GM21723 (cell line): ENCODE data around the gene PRELID1.
"Not testable (repeated sequence)": the region's sequence is repeated elsewhere in the genome, so short reads cannot be mapped to it uniquely, and the experiment has no call there.

ENCODE experiments used
- ATAC-seq: cut with Tn5 transposase; IDR thresholded peaks from one replicate; pipeline ENCODE4 v1.9.1; 2021; ENCODE audit warnings: mild to moderate bottlenecking, moderate library complexity; ENCODE audit not compliant: unreplicated experiment

PRELID1 gene

GRCh38 chr5:177334781-177335700 lies 31.4 kb downstream of the PRELID1 start:
- no peak for ATAC-seq

- no peak for ATAC-seq
These were observed 32.1 kb downstream of the PRELID1 start for GRCh38 chr5:177335701-177336065.

DNA sequence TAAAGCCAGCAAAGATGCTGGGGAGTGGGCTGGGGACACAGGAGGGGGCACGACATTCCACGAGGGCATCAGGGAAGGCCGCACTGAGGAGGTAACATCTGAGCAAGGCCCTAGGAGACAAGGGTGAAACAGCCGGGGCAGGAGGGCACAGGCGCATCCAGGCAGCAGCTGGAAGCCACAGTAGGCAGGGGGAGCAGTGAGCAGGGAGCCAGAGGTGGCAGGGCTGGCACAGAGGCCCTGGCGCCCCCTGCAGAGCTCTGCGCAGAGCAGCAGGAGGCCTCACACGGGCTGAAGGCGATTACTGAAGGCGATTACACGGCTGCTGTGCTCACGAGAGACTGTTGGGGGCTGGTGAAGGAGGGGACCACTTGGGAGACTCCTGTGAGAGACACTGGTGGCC lies 32.5 kb downstream of the PRELID1 start:
- no peak for ATAC-seq

GRCh38 chr5:177336603-177337494 lies 33.2 kb downstream of the PRELID1 start:
- no peak for ATAC-seq

DNA sequence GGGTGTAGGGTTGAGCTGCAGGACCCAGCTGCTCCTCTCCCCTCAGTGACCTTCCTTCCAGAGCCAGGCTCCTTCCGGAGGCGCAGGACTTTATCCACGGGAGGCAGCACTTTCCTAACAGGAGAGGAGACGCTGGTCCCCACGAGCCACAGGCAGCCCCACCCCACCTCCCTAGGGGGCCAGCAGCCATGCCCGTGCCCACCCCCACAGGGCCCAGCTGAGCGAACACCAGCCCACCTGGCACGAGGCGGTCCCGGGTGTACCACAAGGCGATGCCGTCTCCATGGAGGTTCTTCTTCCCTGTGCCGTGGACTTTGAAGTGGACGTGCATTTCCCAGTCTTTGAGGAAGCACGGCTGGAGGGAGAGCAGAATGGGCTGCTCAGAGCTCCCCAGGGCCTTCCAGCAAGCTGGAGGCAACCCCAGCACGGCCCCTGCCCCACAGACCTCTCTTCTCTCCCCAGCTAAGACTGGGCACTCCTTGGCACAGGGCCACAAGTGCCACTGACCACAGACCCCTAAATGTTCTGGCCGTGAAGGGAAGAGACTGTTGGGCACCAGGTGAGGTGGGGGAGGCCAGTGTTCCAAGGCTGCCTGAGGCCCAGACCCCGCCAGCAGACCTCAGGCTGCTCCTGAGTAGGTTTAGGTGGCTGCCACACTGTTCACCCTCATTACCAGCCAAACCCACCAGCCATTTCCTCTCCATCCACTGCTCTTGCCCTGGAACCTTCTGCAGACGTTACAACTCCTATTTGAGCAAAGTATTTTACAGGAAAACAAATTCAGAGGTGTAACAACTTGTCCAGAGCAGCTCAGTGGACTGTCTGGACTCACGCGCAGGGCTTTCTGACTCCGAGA lies 34.9 kb downstream of the PRELID1 start:
- ATAC-seq, result no peak

DNA sequence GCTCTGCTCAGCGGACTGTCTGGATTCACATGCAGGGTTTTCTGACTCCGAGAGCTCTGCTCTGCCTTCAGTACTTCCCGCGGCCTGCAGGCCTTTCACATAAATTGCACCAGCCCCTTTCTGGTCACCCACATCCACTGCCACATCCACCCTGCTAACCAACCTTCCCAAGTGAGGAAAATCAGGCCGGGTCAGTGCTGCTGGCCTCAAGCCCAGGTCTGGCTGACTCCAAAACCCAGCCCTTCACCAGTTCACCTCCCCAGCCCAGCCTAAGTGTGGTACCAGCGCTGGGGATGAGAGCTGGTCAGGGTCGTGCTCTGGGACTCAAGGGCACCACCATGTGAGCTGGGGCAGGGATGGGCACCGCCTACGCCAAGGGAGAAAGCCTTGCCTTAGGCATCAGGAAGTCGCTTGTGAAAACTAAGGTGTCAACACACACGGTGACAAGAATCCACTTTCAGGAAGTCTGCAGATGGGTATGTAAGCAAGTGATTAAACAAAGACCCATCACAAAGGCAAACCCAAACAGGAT lies 35.6 kb downstream of the PRELID1 start:
- ATAC-seq, result no peak

DNA sequence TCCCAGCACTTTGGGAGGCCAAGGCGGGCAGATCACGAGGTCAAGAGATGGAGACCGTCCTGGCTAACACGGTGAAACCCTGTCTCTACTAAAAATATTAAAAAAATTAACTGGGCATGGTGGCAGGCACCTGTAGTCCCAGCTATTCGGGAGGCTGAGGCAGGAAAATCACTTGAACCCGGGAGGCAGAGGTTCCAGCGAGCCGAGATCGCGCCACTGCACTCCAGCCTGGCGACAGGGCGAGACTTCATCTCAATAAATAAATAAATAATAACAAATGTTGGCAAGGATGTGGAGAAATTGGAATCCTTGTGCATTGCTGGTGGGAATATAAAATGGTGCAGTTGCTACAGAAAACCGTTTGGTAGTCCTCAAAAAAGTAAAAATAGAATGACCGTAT lies 39.4 kb downstream of the PRELID1 start:
- not testable (repeated sequence) for ATAC-seq

DNA sequence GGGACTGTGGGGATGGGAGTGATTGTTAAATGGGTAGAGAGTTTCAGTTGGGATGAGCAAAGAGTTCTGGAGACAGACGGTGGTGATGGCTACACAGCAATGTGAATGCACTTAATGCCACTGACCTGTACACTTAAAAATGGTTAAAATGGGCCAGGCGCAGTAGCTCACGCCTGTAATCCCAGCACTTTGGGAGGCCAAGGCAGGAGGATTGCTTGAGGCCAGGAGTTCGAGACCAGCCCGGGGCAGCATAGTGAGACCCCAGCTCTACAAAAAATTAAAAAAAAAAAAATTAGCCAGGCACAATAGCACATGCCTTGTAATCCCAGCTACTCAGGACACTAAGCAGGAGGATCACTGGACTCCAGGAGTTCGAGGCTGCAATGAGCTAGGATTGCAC lies 40.2 kb downstream of the PRELID1 start:
- no peak for ATAC-seq

- no peak for ATAC-seq
These were observed 41.3 kb downstream of the PRELID1 start for GRCh38 chr5:177344891-177345290.

GRCh38 chr5:177346820-177347219 lies 43.2 kb downstream of the PRELID1 start:
- ATAC-seq, result no peak

GRCh38 chr5:177347699-177348098 lies 44.1 kb downstream of the PRELID1 start:
- no peak for ATAC-seq

- ATAC-seq, result no peak
These were observed 45.7 kb downstream of the PRELID1 start for GRCh38 chr5:177349362-177349647.

- no peak for ATAC-seq
These were observed 46.2 kb downstream of the PRELID1 start for GRCh38 chr5:177349762-177350161.

GRCh38 chr5:177350776-177351391 lies 47.3 kb downstream of the PRELID1 start:
- ATAC-seq, result peak; percentile 10

GRCh38 chr5:177351392-177352329 lies 48.1 kb downstream of the PRELID1 start, which contains the start of gene LMAN2:
Gene LMAN2, minus strand, starts transcription at chr5:177351668. Its CDS starts 21 bp downstream, at chr5:177351647.
- ATAC-seq, result peak; percentile 95

GRCh38 chr5:177353093-177353492 lies 49.5 kb downstream of the PRELID1 start:
- ATAC-seq, result no peak

- no peak for ATAC-seq
These were observed 50.7 kb downstream of the PRELID1 start for GRCh38 chr5:177354256-177354655.

DNA sequence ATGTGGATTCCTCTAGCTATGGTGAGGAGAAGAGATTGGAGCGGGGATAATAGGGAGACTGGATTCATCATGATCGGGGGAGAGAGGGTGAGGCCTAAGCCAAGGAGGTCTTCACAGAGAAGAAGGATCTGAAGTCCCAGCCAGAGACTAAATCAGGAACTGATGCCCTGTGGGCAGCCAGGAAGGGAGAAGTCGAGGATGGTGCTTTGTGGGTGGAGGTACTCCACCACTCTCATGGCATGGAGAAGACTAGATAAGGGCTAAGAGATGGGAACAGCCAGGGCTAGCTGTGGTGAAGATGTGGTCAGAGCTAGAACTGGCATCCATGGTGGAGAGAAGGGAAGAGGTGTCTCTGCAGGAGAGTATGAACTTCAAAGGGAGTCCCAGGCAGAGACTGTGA lies 51.1 kb downstream of the PRELID1 start:
- ATAC-seq, result no peak
